Fibroblast of villous mesenchyme (primary cell): ENCODE results near the gene ELP1. TPM values are rescaled to one million over a fixed set of nuclear protein-coding genes. Genes with fewer than 3 reads are reported as not detected.
"Not testable (repeated sequence)": the region's sequence is repeated elsewhere in the genome, so short reads cannot be mapped to it uniquely, and the experiment has no call there.

Source experiments
- DNase-seq: peaks from one replicate; pipeline ENCODE4 v3.0.0-alpha.2; 2010; ENCODE audit warnings: low read depth
- H3K4me3 ChIP-seq: 2 replicates; pipeline ENCODE4 v1.5.1; 2011; ENCODE audit warnings: low read depth, mild to moderate bottlenecking, low read length
- CTCF ChIP-seq: IDR thresholded peaks from 2 replicates; pipeline ENCODE4 v1.5.1; 2012; ENCODE audit warnings: low read depth, mild to moderate bottlenecking, low read length; ENCODE audit not compliant: insufficient read depth
- total RNA-seq: library from RNA; depleted of rRNA; stranded (reverse); fragments of >200 nt; gene quantifications from 2 replicates; pipeline ENCODE4 v1.2.3, GENCODE V29; 2012

The ELP1 gene
- total RNA-seq, 1 donor, result 44.0 TPM

GRCh38 chr9:108897324-108898096, 36.4 kb downstream of the ELP1 start:
- DNase-seq, result no peak
- no peak overlapping the region for H3K4me3 ChIP-seq
- TF ChIP-seq CTCF, result no peak

- no peak for DNase-seq
- no peak overlapping the region for H3K4me3 ChIP-seq
- no peak for TF ChIP-seq CTCF
Observed at GRCh38 chr9:108894225-108894997, 39.5 kb downstream of the ELP1 start.

- peak; percentile 27 for DNase-seq
- no peak overlapping the region for H3K4me3 ChIP-seq
- TF ChIP-seq CTCF, result peak; percentile 26
Observed at GRCh38 chr9:108889649-108890067, 44.3 kb downstream of the ELP1 start.

DNA sequence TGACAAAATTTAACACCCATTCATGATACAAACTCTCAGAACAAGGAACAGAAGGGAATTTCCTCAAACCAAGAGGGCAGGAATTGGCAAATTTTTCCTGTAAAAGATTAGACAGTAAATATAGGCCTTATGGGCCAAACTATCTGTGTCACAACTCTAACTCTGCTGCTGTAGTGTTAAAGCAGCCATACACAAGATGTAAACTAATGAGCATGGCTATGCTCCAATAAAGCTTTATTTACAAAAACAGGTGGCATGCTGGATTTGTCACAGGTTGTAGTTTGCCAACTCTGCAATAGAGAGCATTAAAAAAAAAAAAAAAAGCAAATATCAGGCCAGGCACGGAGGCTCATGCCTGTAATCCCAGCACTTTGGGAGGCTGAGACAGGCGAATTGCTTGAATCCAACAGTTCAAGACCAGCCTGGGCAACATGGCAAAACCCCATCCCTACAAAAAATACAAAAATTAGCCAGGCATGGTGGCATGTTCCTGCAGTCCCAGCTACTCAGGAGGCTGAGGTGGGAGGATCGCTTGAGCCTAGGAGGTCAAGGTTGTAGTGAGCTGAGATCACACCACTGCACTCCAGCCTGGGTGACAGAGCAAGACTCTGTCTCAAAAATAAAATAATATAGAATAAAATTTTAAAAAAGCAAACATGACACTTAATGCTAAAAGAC, 47.2 kb downstream of the ELP1 start:
- not testable (repeated sequence) for DNase-seq, H3K4me3 ChIP-seq

DNA sequence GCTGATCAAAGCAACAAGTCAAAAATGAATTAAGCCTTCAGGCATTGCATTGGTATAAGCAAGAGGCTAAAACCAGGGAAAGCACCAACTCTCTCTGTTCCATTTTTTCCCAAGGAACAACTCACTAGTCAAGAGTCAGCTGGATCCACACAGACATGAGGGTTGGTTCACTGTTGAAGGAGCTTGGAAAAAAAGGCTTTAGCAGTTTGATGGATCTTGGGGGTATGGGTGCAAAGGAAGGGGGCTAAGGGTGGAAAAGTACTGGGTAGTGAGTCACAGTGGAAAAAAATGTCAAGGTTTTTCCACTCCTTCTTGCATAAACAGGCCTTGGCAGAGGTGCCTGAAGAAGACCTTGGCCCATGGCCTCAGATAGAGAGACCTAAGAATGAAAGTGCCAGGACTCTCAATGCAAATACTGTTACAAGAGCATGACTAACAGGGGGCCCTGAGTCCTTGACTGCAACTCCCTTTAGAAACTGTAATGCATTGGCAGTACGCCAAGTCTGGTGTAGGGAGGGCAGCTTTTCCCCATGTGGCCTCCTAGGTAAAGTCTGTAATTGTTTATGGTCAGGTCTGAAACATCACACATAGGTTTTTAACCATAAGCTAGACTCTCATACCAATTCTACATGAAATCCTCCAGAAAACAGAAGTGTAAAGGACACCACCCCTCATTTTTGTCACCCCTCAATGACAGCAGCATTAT, 48.1 kb downstream of the ELP1 start:
- no peak for TF ChIP-seq CTCF
- no peak overlapping the region for H3K4me3 ChIP-seq
- peak; percentile 71 for DNase-seq

DNA sequence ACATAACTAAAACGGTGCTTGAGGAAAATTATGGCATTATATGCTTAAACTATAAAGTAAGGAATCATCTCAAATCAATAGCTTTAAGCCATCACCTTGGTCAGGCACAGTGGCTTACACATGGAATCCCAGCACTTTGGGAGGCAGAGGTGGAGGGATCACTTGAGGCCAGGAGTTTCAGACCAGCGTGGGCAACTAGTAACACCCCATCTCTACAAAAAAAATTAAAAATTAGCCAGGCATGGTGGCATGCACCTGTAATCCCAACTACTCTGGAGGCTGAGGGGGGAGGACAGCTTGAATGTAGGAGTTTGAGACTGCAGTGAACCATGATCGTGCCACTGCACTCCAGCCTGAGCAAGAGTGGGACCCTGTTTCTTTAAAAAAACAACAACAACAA, 49.2 kb downstream of the ELP1 start:
- no peak for TF ChIP-seq CTCF
- no peak for DNase-seq
- H3K4me3 ChIP-seq, result no peak overlapping the region
